Smooth muscle cell (in vitro differentiated cells): ENCODE results near the gene EIF4E1B. TPM values are rescaled to one million over a fixed set of nuclear protein-coding genes. Genes with fewer than 3 reads are reported as not detected.

Source experiments
- DNase-seq: peaks from one replicate; lab custom pipeline; 2025; ENCODE audit not compliant: unreplicated experiment; lab: John Stamatoyannopoulos, UW
- H2AFZ ChIP-seq: fragments of 200-600 bp; sonication (generic); 2 replicates; pipeline ENCODE4 v1.6.0; 2016; ENCODE audit warnings: antibody characterized with exemption, low read depth, mild to moderate bottlenecking
- H3F3A ChIP-seq: fragments of 200-600 bp; sonication (generic); 2 replicates; pipeline ENCODE4 v1.6.0; 2017; ENCODE audit warnings: antibody characterized with exemption, low read depth
- H3K27ac ChIP-seq: fragments of 200-600 bp; sonication (generic); 2 replicates; pipeline ENCODE4 v1.5.1; 2016; ENCODE audit warnings: low read depth, mild to moderate bottlenecking
- H3K27me3 ChIP-seq: fragments of 200-600 bp; sonication (generic); 2 replicates; pipeline ENCODE4 v1.6.1; 2016; ENCODE audit warnings: low read depth, mild to moderate bottlenecking
- H3K36me3 ChIP-seq: fragments of 200-600 bp; sonication (generic); 2 replicates; pipeline ENCODE4 v1.5.1; 2016; ENCODE audit warnings: low read depth
- H3K4me1 ChIP-seq: fragments of 200-600 bp; sonication (generic); 2 replicates; pipeline ENCODE4 v1.5.1; 2016; ENCODE audit warnings: low read depth
- H3K4me2 ChIP-seq: fragments of 200-600 bp; sonication (generic); 2 replicates; pipeline ENCODE4 v1.6.0; 2016; ENCODE audit warnings: mild to moderate bottlenecking
- H3K4me3 ChIP-seq: fragments of 200-600 bp; sonication (generic); 2 replicates; pipeline ENCODE4 v1.5.1; 2016; ENCODE audit warnings: mild to moderate bottlenecking
- H3K79me2 ChIP-seq: fragments of 200-600 bp; sonication (generic); 2 replicates; pipeline ENCODE4 v1.6.0; 2016; ENCODE audit warnings: low read depth, mild to moderate bottlenecking
- H3K9ac ChIP-seq: fragments of 200-600 bp; sonication (generic); 2 replicates; pipeline ENCODE4 v1.6.0; 2016; ENCODE audit warnings: low read depth
- H3K9me3 ChIP-seq: fragments of 200-600 bp; sonication (generic); replicated peaks from 2 replicates; pipeline ENCODE4 v1.5.1; 2016; ENCODE audit warnings: low read depth
- H4K20me1 ChIP-seq: fragments of 200-600 bp; sonication (generic); 2 replicates; pipeline ENCODE4 v1.6.0; 2016; ENCODE audit warnings: low read depth
- WGBS: methylation state at CpG from one replicate; pipeline ENCODE4 v1.1.7; 2016; ENCODE audit warnings: low lambda C conversion rate; 5-methylcytosine and 5-hydroxymethylcytosine counted together
- polyA plus RNA-seq: library from polyadenylated mRNA; unstranded; fragments of >200 nt; fragmentation: Nextera tagmentation; extraction: Ambion mirVana; gene quantifications from 2 replicates; pipeline ENCODE4 v1.2.1, GENCODE V29; 2016
- total RNA-seq: library from RNA; depleted of rRNA; stranded (reverse); fragments of >200 nt; gene quantifications from 2 replicates; pipeline ENCODE4 v1.2.3, GENCODE V29; 2014
- TF ChIP-seq, protein P1 (sequence below): fragments of 200-600 bp; sonication (generic); IDR thresholded peaks from 2 replicates; pipeline ENCODE4 v1.5.1; 2017; ENCODE audit warnings: borderline replicate concordance, mild to moderate bottlenecking, antibody characterized with exemption; ENCODE audit not compliant: insufficient read depth, poor library complexity, severe bottlenecking

The EIF4E1B gene
- total and polyA plus RNA-seq, 2 experiments from 2014 or later, result not detected

DNA sequence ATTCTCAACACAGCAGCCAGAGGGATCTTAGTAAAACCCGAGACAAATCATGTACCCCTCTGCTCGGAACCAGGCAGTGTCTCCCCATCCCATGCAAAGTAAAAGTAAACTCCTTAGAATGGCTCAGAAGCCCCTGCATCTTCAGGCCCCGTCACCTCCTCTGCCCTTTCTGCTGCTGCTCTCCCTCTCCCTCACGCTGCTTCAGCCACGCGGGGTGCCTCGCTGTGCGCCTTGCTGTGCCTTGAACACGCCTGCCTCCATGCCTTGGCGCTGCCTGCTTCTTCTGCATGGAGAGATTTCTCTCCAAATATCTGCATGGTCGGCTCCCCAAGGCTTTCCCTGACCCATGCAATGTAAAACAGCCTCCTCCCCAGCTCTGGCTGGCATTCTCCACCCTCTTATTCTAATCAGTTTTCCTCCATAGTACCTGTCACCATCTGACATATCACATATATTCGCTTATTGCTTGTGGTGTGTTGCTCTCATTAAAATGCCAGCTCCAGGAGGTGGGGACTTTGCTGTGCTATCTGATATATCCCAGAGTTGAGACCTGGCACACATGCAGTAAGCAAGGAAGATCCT is 28.5 kb upstream of the EIF4E1B start:
- WGBS, result 90% methylated on average over 12 of the region's 12 CpGs

DNA sequence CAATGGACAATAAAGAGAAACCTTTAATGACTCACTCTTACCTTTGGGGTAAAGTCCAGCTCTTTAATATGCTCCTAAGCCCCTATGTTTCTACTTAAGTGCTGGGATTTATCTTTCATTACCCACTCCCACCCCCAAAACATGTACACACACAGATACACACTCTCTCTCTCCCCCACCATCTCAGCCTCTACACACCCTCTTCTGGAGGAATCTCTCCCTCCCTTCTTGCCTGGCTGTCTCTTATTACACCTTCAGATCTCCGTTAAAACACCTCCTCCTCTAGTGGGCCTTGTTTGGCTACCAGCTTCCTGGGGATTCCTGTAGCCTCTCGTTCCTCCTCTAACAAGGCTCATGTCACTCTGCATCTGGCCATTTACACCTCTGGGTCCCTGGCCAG is 27.4 kb upstream of the EIF4E1B start:
- Histone ChIP-seq H3K4me3 (no peak overlapping the region), H3K4me1 (no peaks in the 10 kb centered on the region), H3K9me3 (no peaks in the 10 kb centered on the region), H3F3A (no peaks in the 10 kb centered on the region), H3K4me2 (no peak overlapping the region), H3K27me3 (peaks cover 3% of the 10 kb centered on the region), H3K9ac (no peak overlapping the region), H3K79me2 (no peaks in the 10 kb centered on the region), H3K27ac (no peak overlapping the region), H4K20me1 (no peaks in the 10 kb centered on the region), H2AFZ (no peak overlapping the region), H3K36me3 (no peaks in the 10 kb centered on the region)
- DNase-seq, result no peak
- WGBS, result 61% methylated on average over 2 of the region's 2 CpGs
- TF ChIP-seq, protein P1, sequence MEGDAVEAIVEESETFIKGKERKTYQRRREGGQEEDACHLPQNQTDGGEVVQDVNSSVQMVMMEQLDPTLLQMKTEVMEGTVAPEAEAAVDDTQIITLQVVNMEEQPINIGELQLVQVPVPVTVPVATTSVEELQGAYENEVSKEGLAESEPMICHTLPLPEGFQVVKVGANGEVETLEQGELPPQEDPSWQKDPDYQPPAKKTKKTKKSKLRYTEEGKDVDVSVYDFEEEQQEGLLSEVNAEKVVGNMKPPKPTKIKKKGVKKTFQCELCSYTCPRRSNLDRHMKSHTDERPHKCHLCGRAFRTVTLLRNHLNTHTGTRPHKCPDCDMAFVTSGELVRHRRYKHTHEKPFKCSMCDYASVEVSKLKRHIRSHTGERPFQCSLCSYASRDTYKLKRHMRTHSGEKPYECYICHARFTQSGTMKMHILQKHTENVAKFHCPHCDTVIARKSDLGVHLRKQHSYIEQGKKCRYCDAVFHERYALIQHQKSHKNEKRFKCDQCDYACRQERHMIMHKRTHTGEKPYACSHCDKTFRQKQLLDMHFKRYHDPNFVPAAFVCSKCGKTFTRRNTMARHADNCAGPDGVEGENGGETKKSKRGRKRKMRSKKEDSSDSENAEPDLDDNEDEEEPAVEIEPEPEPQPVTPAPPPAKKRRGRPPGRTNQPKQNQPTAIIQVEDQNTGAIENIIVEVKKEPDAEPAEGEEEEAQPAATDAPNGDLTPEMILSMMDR, result no peak

More for the DNA sequence above, 28.5 kb upstream of the EIF4E1B start:
- Histone ChIP-seq H3K36me3 (no peaks in the 10 kb centered on the region), H3K9me3 (no peaks in the 10 kb centered on the region), H3K4me2 (no peak overlapping the region), H2AFZ (no peak overlapping the region), H3K27ac (no peak overlapping the region), H3K79me2 (no peaks in the 10 kb centered on the region), H3F3A (no peaks in the 10 kb centered on the region), H3K9ac (no peak overlapping the region), H3K4me1 (no peaks in the 10 kb centered on the region), H4K20me1 (no peaks in the 10 kb centered on the region), H3K4me3 (no peak overlapping the region), H3K27me3 (peaks cover 4% of the 10 kb centered on the region)
- no peak for DNase-seq
- TF ChIP-seq, protein P1, result no peak

- Histone ChIP-seq H3K4me1 (no peaks in the 10 kb centered on the region), H3K36me3 (no peaks in the 10 kb centered on the region), H3K27ac (no peak overlapping the region), H3K4me3 (no peak overlapping the region), H3K9ac (no peak overlapping the region), H2AFZ (no peak overlapping the region), H3K27me3 (peaks cover 3% of the 10 kb centered on the region), H3K4me2 (no peak overlapping the region), H3K9me3 (no peaks in the 10 kb centered on the region), H4K20me1 (no peaks in the 10 kb centered on the region), H3F3A (peaks cover 3% of the 10 kb centered on the region), H3K79me2 (no peaks in the 10 kb centered on the region)
- no peak for DNase-seq
- WGBS, result 82% methylated on average over 3 of the region's 3 CpGs
- TF ChIP-seq, protein P1, result no peak
These were observed 24.4 kb upstream of the EIF4E1B start for GRCh38 chr5:176606032-176606431.

GRCh38 chr5:176606875-176607274 is 23.6 kb upstream of the EIF4E1B start:
- no peak overlapping the region for H3K4me3 ChIP-seq
- H3K9ac ChIP-seq, result no peak overlapping the region
- H3K79me2 ChIP-seq, result no peaks in the 10 kb centered on the region
- H3K36me3 ChIP-seq, result no peaks in the 10 kb centered on the region
- no peaks in the 10 kb centered on the region for H4K20me1 ChIP-seq
- TF ChIP-seq, protein P1, result no peak
- no peak overlapping the region for H2AFZ ChIP-seq
- H3K4me1 ChIP-seq, result no peaks in the 10 kb centered on the region
- WGBS, result 96% methylated on average over 3 of the region's 3 CpGs
- peaks cover 3% of the 10 kb centered on the region for H3K27me3 ChIP-seq
- H3F3A ChIP-seq, result peaks cover 3% of the 10 kb centered on the region
- no peak overlapping the region for H3K27ac ChIP-seq
- no peak for DNase-seq
- no peak overlapping the region for H3K4me2 ChIP-seq
- H3K9me3 ChIP-seq, result no peaks in the 10 kb centered on the region
